ENCODE measurements around the gene MACROH2A2. TPM values are rescaled to one million over a fixed set of nuclear protein-coding genes. Genes with fewer than 3 reads are reported as not detected.

MACROH2A2 gene
- total and polyA plus RNA-seq, 2 donors (not counting 1 experiment from before 2014, with no cell fraction given), result not detected

- Histone ChIP-seq H3K9ac (ENCODE audit: low read length) (no peak overlapping the region), H3K4me3 (ENCODE audit: control extremely low read depth in 1 of 5, extremely low read depth in 1 of 5, insufficient read depth in 1 of 5, low read depth in 2 of 5, low read length in 4 of 5) (no peak overlapping the region), H4K20me1 (ENCODE audit: control insufficient read depth, insufficient read depth, low read length, poor library complexity, severe bottlenecking) (no peaks in the 10 kb centered on the region), H3K4me2 (replicated peaks; ENCODE audit: low read depth, low read length, poor library complexity, severe bottlenecking) (no peak overlapping the region), H2AFZ (ENCODE audit: insufficient read depth, low read depth, low read length, poor library complexity, severe bottlenecking) (no peak overlapping the region), H3K36me3 (replicated peaks in 1 of 2; ENCODE audit: control extremely low read depth in 1 of 2, control insufficient read depth in 1 of 2, extremely low read depth in 1 of 2, insufficient read depth in 2 of 2, low read length in 1 of 2) (no peaks in the 10 kb centered on the region), H3K79me2 (ENCODE audit: control insufficient read depth, insufficient read depth, low read length) (no peaks in the 10 kb centered on the region), H3K27ac (ENCODE audit: low read length in 2 of 2) (no peak overlapping the region), H3K4me1 (ENCODE audit: control insufficient read depth in 2 of 2, insufficient read depth in 2 of 2, low read length in 2 of 2) (no peaks in the 10 kb centered on the region), H3K9me3 (ENCODE audit: control extremely low read depth in 1 of 3, control insufficient read depth in 2 of 3, insufficient read depth in 1 of 3, low read length in 2 of 3) (no peaks in the 10 kb centered on the region), H3K27me3 (replicated peaks in 1 of 4; ENCODE audit: control extremely low read depth in 1 of 4, control insufficient read depth in 3 of 4, insufficient read depth in 4 of 4, low read length in 3 of 4) (no peaks in the 10 kb centered on the region)
- TF ChIP-seq, protein P1, sequence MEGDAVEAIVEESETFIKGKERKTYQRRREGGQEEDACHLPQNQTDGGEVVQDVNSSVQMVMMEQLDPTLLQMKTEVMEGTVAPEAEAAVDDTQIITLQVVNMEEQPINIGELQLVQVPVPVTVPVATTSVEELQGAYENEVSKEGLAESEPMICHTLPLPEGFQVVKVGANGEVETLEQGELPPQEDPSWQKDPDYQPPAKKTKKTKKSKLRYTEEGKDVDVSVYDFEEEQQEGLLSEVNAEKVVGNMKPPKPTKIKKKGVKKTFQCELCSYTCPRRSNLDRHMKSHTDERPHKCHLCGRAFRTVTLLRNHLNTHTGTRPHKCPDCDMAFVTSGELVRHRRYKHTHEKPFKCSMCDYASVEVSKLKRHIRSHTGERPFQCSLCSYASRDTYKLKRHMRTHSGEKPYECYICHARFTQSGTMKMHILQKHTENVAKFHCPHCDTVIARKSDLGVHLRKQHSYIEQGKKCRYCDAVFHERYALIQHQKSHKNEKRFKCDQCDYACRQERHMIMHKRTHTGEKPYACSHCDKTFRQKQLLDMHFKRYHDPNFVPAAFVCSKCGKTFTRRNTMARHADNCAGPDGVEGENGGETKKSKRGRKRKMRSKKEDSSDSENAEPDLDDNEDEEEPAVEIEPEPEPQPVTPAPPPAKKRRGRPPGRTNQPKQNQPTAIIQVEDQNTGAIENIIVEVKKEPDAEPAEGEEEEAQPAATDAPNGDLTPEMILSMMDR (IDR thresholded peaks at IDR 0.05), result no peak
- TF ChIP-seq EZH2 (IDR thresholded peaks at IDR 0.05; ENCODE audit: borderline replicate concordance, insufficient read depth, low read depth, low read length, poor library complexity, severe bottlenecking), result no peak
- intact Hi-C loops (cut with micrococcal nuclease), result no loop called here
- no peak for ATAC-seq (ENCODE audit: low read depth)
- Mint-ChIP-seq H3K4me1 (no peaks in the 10 kb centered on the region), H3K4me3 (no peak overlapping the region), H3K27me3 (peaks cover 10% of the 10 kb centered on the region), H3K9me3 (ENCODE audit: insufficient read depth) (no peaks in the 10 kb centered on the region), H3K27ac (no peak overlapping the region)
- CTCF ChIA-PET, result interaction anchor here (0.6 kb wide), 1 partner anchor 9 kb away, joined by 3 read pairs; no protein-coding TSS in a partner anchor
- POLR2A ChIA-PET, result no interaction called here
- no peak for DNase-seq
- no CpG with 5 or more reads among the region's 2 CpGs for WGBS (ENCODE audit: insufficient coverage)
Measured at GRCh38 chr10:70094250-70094649, 41.6 kb downstream of the MACROH2A2 start.

- Histone ChIP-seq H3K27ac (ENCODE audit: low read length in 2 of 2) (no peak overlapping the region), H3K79me2 (ENCODE audit: control insufficient read depth, insufficient read depth, low read length) (no peaks in the 10 kb centered on the region), H3K36me3 (replicated peaks in 1 of 2; ENCODE audit: control extremely low read depth in 1 of 2, control insufficient read depth in 1 of 2, extremely low read depth in 1 of 2, insufficient read depth in 2 of 2, low read length in 1 of 2) (no peaks in the 10 kb centered on the region), H3K4me3 (ENCODE audit: control extremely low read depth in 1 of 5, extremely low read depth in 1 of 5, insufficient read depth in 1 of 5, low read depth in 2 of 5, low read length in 4 of 5) (no peak overlapping the region), H3K4me1 (ENCODE audit: control insufficient read depth in 2 of 2, insufficient read depth in 2 of 2, low read length in 2 of 2) (no peaks in the 10 kb centered on the region), H3K9ac (ENCODE audit: low read length) (no peak overlapping the region), H3K4me2 (replicated peaks; ENCODE audit: low read depth, low read length, poor library complexity, severe bottlenecking) (no peak overlapping the region), H3K27me3 (replicated peaks in 1 of 4; ENCODE audit: control extremely low read depth in 1 of 4, control insufficient read depth in 3 of 4, insufficient read depth in 4 of 4, low read length in 3 of 4) (no peaks in the 10 kb centered on the region), H4K20me1 (ENCODE audit: control insufficient read depth, insufficient read depth, low read length, poor library complexity, severe bottlenecking) (no peaks in the 10 kb centered on the region), H2AFZ (ENCODE audit: insufficient read depth, low read depth, low read length, poor library complexity, severe bottlenecking) (no peak overlapping the region), H3K9me3 (ENCODE audit: control extremely low read depth in 1 of 3, control insufficient read depth in 2 of 3, insufficient read depth in 1 of 3, low read length in 2 of 3) (no peaks in the 10 kb centered on the region)
- no CpG with 5 or more reads among the region's 6 CpGs for WGBS (ENCODE audit: insufficient coverage)
- ATAC-seq (ENCODE audit: low read depth) (no peak), DNase-seq (no peak)
- TF ChIP-seq, protein P1 (IDR thresholded peaks at IDR 0.05), result no peak
- TF ChIP-seq EZH2 (IDR thresholded peaks at IDR 0.05; ENCODE audit: borderline replicate concordance, insufficient read depth, low read depth, low read length, poor library complexity, severe bottlenecking), result no peak
- H3K4me1 Mint-ChIP-seq, result no peaks in the 10 kb centered on the region
- no peaks in the 10 kb centered on the region for H3K9me3 Mint-ChIP-seq (ENCODE audit: insufficient read depth)
- no peak overlapping the region for H3K27ac Mint-ChIP-seq
- peaks cover 10% of the 10 kb centered on the region for H3K27me3 Mint-ChIP-seq
- H3K4me3 Mint-ChIP-seq, result no peak overlapping the region
- intact Hi-C loops (cut with micrococcal nuclease), result no loop called here
- POLR2A ChIA-PET, result no interaction called here
- CTCF ChIA-PET, result no interaction called here
Measured at GRCh38 chr10:70096016-70096704, 43.5 kb downstream of the MACROH2A2 start.
